Hematopoietic multipotent progenitor cell treated with erythropoietin and hydrocortisone succinate and interleukin-3 and kit ligand, for 15 days (in vitro differentiated cells): Measurements from ENCODE around the gene PGM5.

ENCODE experiments used
- DNase-seq: peaks from one replicate; pipeline ENCODE4 v3.0.0-alpha.2; 2015; ENCODE audit warnings: low spot score

PGM5 gene

GRCh38 chr9:68437785-68438184, 81.4 kb downstream of the PGM5 start:
- no peak for DNase-seq

- no peak for DNase-seq
Measured at GRCh38 chr9:68443624-68444023, 87.2 kb downstream of the PGM5 start.

GRCh38 chr9:68446836-68447235, 90.4 kb downstream of the PGM5 start:
- DNase-seq = no peak

GRCh38 chr9:68447611-68448010, 91.2 kb downstream of the PGM5 start:
- DNase-seq = no peak

GRCh38 chr9:68454579-68455334, 98.3 kb downstream of the PGM5 start:
- no peak for DNase-seq

GRCh38 chr9:68455451-68455850, 99.0 kb downstream of the PGM5 start:
- DNase-seq = no peak

- DNase-seq = no peak
Measured at GRCh38 chr9:68457803-68458202, 101.4 kb downstream of the PGM5 start.

GRCh38 chr9:68458918-68459317, 102.5 kb downstream of the PGM5 start:
- no peak for DNase-seq

- no peak for DNase-seq
Measured at GRCh38 chr9:68462105-68462775, 105.8 kb downstream of the PGM5 start.

- DNase-seq = no peak
Measured at GRCh38 chr9:68470067-68470466, 113.7 kb downstream of the PGM5 start.

GRCh38 chr9:68470634-68471033, 114.2 kb downstream of the PGM5 start:
- no peak for DNase-seq

- no peak for DNase-seq
Measured at GRCh38 chr9:68472119-68472518, 115.7 kb downstream of the PGM5 start.

GRCh38 chr9:68473790-68474189, 117.4 kb downstream of the PGM5 start:
- no peak for DNase-seq

GRCh38 chr9:68476422-68476821, 120.0 kb downstream of the PGM5 start:
- no peak for DNase-seq

- DNase-seq = no peak
Measured at GRCh38 chr9:68476847-68477246, 120.4 kb downstream of the PGM5 start.

GRCh38 chr9:68480807-68481206, 124.4 kb downstream of the PGM5 start:
- DNase-seq = no peak

GRCh38 chr9:68482548-68482947, 126.1 kb downstream of the PGM5 start:
- DNase-seq = peak; percentile 5

- DNase-seq = no peak
Measured at GRCh38 chr9:68488126-68488525, 131.7 kb downstream of the PGM5 start.

GRCh38 chr9:68489646-68490045, 133.2 kb downstream of the PGM5 start:
- DNase-seq = no peak

- DNase-seq = no peak
Measured at GRCh38 chr9:68492806-68493205, 136.4 kb downstream of the PGM5 start.

GRCh38 chr9:68493541-68493940, 137.1 kb downstream of the PGM5 start:
- no peak for DNase-seq

GRCh38 chr9:68493958-68494577, 137.7 kb downstream of the PGM5 start:
- DNase-seq = no peak

GRCh38 chr9:68495247-68495646, 138.8 kb downstream of the PGM5 start:
- DNase-seq = no peak
